Tibial artery (tissue), 4 donors: Measurements from ENCODE around the gene PTGDS.
"Not testable (repeated sequence)": the region's sequence is repeated elsewhere in the genome, so short reads cannot be mapped to it uniquely, and the experiment has no call there.

ENCODE experiments used
- DNase-seq, 2 donors: peaks; one replicate each; pipeline ENCODE4 v3.0.0-alpha.2; 2019
- H3K27ac ChIP-seq, 2 donors: fragments of 200-600 bp; sonication (generic) in 1 of 2; 1 replicate in 1 of 2; 2 replicates in 1 of 2; pipeline ENCODE4 v1.5.1; 2018 to 2019; ENCODE audit warnings: mild to moderate bottlenecking in 1 of 2
- H3K27me3 ChIP-seq, 2 donors: fragments of 200-600 bp; sonication (generic) in 1 of 2; one replicate each; pipeline versions ENCODE4 v1.5.1 to v1.6.0; 2016 to 2019
- H3K36me3 ChIP-seq, 3 donors: fragments of 200-600 bp; sonication (generic) in 2 of 3; one replicate each; pipeline ENCODE4 v1.5.1; 2016 to 2019; ENCODE audit warnings: mild to moderate bottlenecking in 2 of 3
- H3K4me1 ChIP-seq, 4 donors: fragments of 200-600 bp; sonication (generic) in 2 of 4; 1 replicate in 3 of 4; 2 replicates in 1 of 4; pipeline ENCODE4 v1.5.1; 2016 to 2019
- H3K4me3 ChIP-seq, 2 donors: fragments of 200-600 bp; sonication (generic) in 1 of 2; 1 replicate in 1 of 2; 2 replicates in 1 of 2; pipeline ENCODE4 v1.5.1; 2018 to 2019; ENCODE audit warnings: mild to moderate bottlenecking in 2 of 2
- H3K9me3 ChIP-seq, 3 donors: fragments of 200-600 bp; sonication (generic) in 1 of 3; one replicate each; pipeline ENCODE4 v1.5.1; 2016 to 2019
- CTCF ChIP-seq, 2 experiments: fragments of 200-600 bp in 1 of 2; fragments of 450-650 bp in 1 of 2; IDR thresholded peaks; one replicate each; pipeline ENCODE4 v1.5.1; 2017 to 2019; ENCODE audit warnings: antibody characterized with exemption in 2 of 2, mild to moderate bottlenecking in 1 of 2, moderate library complexity in 1 of 2
- intact Hi-C: fragments of 100-400 bp; cut with DNase I; formaldehyde crosslinking; loops from one replicate; pipeline ENCODE4 v1.15.0; 2023; ENCODE audit warnings: low total_unique reads

Gene PTGDS

DNA sequence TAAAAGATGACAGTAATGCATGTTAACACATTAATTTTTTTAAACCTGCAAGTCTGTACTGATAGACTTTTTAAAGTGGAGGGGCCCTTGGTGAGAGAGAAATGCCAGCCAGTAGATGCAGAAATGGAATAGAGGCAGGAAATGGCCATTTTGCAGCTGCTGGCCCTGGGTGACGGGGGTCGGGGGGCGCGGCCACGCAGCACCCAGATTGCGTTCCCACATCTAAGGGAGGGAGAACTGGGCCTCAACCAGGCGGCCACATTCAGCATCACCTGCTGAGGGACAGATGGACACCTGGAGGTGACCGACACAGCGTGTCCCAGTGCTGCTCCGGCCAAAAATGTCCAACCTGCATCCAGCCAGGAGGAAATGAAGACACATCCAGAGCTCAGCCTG, 25.3 kb downstream of the PTGDS start:
- no peak for DNase-seq
- Histone ChIP-seq H3K27me3 (peaks cover 0 to 6% of the 10 kb centered on the region in 2 donors), H3K4me3 (no peak overlapping the region), H3K27ac (no peak overlapping the region), H3K36me3 (peaks cover 0 to 7% (median 4%) of the 10 kb centered on the region in 3 donors), H3K9me3 (no peaks in the 10 kb centered on the region), H3K4me1 (no peaks in the 10 kb centered on the region)
- no peak for TF ChIP-seq CTCF (IDR thresholded peaks at IDR 0.05)
- intact Hi-C loops, result no loop called here

DNA sequence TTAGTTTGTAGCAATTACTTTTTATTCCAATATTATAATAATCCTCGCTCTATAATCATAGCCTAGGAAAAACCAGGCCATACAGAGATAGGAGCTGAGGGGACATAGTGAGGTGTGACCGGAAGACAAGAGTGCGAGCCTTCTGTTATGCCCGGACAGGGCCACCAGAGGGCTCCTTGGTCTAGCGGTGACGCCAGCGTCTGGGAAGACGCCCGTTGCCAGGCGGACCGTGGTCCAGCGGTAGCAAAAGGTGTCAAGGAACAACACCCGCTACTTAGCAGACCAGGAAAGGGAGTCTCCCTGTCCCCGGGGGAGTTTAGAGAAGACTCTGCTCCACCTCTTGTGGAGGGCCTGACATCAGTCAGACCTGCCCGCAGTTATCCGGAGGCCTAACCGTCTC, 27.0 kb downstream of the PTGDS start:
- H3K4me1 ChIP-seq, DNase-seq, intact Hi-C loops, H3K27me3 ChIP-seq, H3K4me3 ChIP-seq, H3K27ac ChIP-seq, H3K9me3 ChIP-seq: not testable (repeated sequence)
- TF ChIP-seq CTCF (IDR thresholded peaks at IDR 0.05), result peak; percentile 11 to 23
- H3K36me3 ChIP-seq, result peaks cover 0 to 23% (median 18%) of the 10 kb centered on the region in 3 donors

DNA sequence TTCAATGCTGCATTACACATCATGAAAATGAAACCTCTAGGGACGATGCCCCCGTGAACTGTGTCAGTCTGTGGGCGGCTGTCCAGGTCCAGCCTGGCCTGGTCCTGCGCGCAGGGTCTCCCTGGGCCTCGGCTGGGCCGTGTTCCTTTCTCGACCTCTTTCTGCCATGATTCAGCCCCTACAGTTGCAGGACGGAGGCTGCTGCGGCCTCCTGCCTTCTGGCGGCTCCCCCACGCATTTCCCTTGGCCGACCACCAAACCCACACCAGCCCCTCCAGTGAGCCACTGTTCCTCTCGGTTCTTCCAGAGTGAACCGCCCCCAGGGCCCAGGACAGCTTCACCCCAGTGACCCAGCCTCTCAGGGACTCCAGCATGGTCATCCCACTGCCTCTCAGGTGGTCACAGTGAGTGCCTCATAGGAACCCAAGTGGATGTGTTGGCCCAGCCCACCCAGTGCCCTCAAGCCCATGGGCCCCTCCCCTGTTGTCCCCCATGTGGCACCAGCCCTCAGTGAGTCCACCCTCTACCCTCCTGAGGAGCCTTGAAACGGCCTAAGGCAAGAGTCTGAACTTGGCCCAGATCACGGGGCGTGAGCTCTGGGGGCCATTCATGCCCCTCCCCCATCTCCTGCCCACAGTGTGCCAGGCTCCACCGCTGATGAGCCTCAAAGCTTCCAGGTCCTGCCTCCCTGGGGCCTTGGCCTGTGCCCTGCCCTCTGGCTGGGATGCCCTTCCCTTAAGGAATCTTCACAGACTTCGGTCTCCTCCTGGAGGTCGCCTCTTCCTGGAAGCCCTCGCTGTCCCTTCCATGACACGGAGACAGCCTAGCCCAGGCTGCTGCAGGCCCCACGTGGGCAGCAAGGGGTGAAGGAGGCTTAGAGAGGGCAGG, 29.1 kb downstream of the PTGDS start:
- DNase-seq, result no peak
- H3K36me3 ChIP-seq, result peaks cover 0 to 44% (median 33%) of the 10 kb centered on the region in 3 donors
- intact Hi-C loops, result no loop called here
- TF ChIP-seq CTCF (IDR thresholded peaks at IDR 0.05), result no peak
- H3K9me3 ChIP-seq, result no peaks in the 10 kb centered on the region
- no peaks in the 10 kb centered on the region for H3K27me3 ChIP-seq
- no peaks in the 10 kb centered on the region for H3K4me1 ChIP-seq
- H3K27ac ChIP-seq, result no peak overlapping the region
- no peak overlapping the region for H3K4me3 ChIP-seq

DNA sequence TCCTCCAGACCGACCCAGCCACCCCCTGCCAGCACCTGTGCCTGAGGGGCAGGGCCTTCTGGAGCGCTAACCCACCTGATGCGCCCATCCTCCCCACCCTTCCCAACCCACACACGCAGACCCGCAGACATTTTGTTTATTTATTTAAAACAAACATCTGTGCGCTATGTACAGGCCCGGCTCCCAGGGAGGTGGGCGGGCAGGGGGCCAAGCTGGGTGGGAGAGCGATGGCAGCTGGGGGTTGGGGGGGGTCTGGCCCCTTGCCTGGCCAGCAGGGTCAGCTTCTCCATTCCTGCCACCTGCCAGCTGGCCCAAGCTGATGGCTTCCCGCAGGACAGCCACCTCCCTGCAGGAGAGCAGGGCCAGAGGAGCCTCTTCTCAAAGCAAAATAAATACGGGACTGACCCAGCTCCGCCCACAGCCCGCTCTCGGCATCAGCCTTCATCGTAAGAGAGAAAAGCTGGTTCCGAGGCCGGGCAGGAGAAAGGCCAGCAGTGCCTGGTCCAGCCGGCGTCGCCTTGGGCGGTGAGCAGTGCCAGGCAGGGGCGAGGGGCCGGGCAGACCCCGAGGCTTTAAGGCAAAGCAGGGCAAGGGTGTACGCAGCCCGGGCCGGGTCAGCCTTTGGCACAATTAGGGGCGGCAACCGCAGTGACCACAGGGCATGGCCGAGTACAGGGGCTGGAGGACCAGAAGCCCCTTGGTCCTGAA, 30.0 kb downstream of the PTGDS start:
- peaks cover under 1 to 53% (median 42%) of the 10 kb centered on the region in 3 donors for H3K36me3 ChIP-seq
- no peaks in the 10 kb centered on the region for H3K27me3 ChIP-seq
- H3K9me3 ChIP-seq, result no peaks in the 10 kb centered on the region
- no peak overlapping the region for H3K4me3 ChIP-seq
- DNase-seq, result no peak
- intact Hi-C loops, result no loop called here
- H3K27ac ChIP-seq, result no peak overlapping the region
- no peak for TF ChIP-seq CTCF (IDR thresholded peaks at IDR 0.05)
- no peaks in the 10 kb centered on the region for H3K4me1 ChIP-seq

GRCh38 chr9:137007816-137008270, 30.5 kb downstream of the PTGDS start:
- no peaks in the 10 kb centered on the region for H3K9me3 ChIP-seq
- TF ChIP-seq CTCF (IDR thresholded peaks at IDR 0.05), result no peak
- no peak for DNase-seq
- H3K4me1 ChIP-seq, result no peaks in the 10 kb centered on the region
- no peaks in the 10 kb centered on the region for H3K27me3 ChIP-seq
- peaks cover 6 to 59% (median 48%) of the 10 kb centered on the region in 3 donors for H3K36me3 ChIP-seq
- intact Hi-C loops, result no loop called here
- no peak overlapping the region for H3K27ac ChIP-seq
- no peak overlapping the region for H3K4me3 ChIP-seq
